MCF 10A (cell line): ENCODE results near the gene CDH3. TPM values are rescaled to one million over a fixed set of nuclear protein-coding genes. Genes with fewer than 3 reads are reported as not detected.
A peak's percentile ranks its signal among the peaks of the same experiment; 100 is the strongest.

Experiments
- BruUV-seq: library from RNA; stranded (reverse); fragments of 400-500 nt; replicated peaks from 2 replicates; lab custom pipeline; 2021; lab: Mats Ljungman, UMichigan
- CTCF ChIA-PET: fragments of 300-600 bp; sonication (Branson Sonifier 250); formaldehyde crosslinking; extraction: SDS; loops from one replicate; lab custom pipeline; 2021; ENCODE audit warnings: antibody characterized with exemption, inconsistent platforms; lab: Yijun Ruan, JAX
- POLR2A ChIA-PET: fragments of 300-600, 350-650 bp; sonication (Branson Sonifier 250); formaldehyde crosslinking; extraction: SDS; loops from one replicate; lab custom pipeline; 2020; ENCODE audit warnings: antibody characterized with exemption, inconsistent platforms; lab: Yijun Ruan, JAX
- DNase-seq: peaks from one replicate; pipeline ENCODE4 v3.0.0-alpha.2; 2018; ENCODE audit not compliant: unreplicated experiment
- H3K27ac Mint-ChIP-seq: one replicate; pipeline ENCODE4 v1.8.0; 2022; ENCODE audit warnings: mild to moderate bottlenecking, low read depth, mixed read lengths; ENCODE audit not compliant: unreplicated experiment
- H3K27me3 Mint-ChIP-seq: one replicate; pipeline ENCODE4 v1.8.0; 2022; ENCODE audit warnings: mixed read lengths; ENCODE audit not compliant: insufficient read depth, unreplicated experiment
- H3K36me3 Mint-ChIP-seq: one replicate; pipeline ENCODE4 v1.8.0; 2022; ENCODE audit warnings: mild to moderate bottlenecking, moderate library complexity, mixed read lengths; ENCODE audit not compliant: insufficient read depth, unreplicated experiment
- H3K4me1 Mint-ChIP-seq: one replicate; pipeline ENCODE4 v1.8.0; 2022; ENCODE audit warnings: mixed read lengths; ENCODE audit not compliant: insufficient read depth, unreplicated experiment
- H3K4me3 Mint-ChIP-seq: one replicate; pipeline ENCODE4 v1.8.0; 2022; ENCODE audit warnings: mild to moderate bottlenecking, moderate library complexity, mixed read lengths; ENCODE audit not compliant: unreplicated experiment
- H3K9me3 Mint-ChIP-seq: one replicate; pipeline ENCODE4 v1.8.0; 2022; ENCODE audit warnings: mixed read lengths; ENCODE audit not compliant: unreplicated experiment
- CTCF ChIP-seq: fragments of 200-600 bp; IDR thresholded peaks from one replicate; pipeline ENCODE4 v1.8.0; 2022; ENCODE audit warnings: antibody characterized with exemption, mild to moderate bottlenecking; ENCODE audit not compliant: unreplicated experiment
- intact Hi-C: fragments of 100-400 bp; cut with micrococcal nuclease; formaldehyde crosslinking; loops from 2 replicates; pipeline ENCODE4 v1.14.1; 2022
- total RNA-seq: library from RNA; stranded (reverse); gene quantifications from 2 replicates; pipeline ENCODE4 v1.2.3, GENCODE V29; 2022

Gene CDH3
- total RNA-seq, 1 experiment from 2014 or later: 107 TPM

DNA sequence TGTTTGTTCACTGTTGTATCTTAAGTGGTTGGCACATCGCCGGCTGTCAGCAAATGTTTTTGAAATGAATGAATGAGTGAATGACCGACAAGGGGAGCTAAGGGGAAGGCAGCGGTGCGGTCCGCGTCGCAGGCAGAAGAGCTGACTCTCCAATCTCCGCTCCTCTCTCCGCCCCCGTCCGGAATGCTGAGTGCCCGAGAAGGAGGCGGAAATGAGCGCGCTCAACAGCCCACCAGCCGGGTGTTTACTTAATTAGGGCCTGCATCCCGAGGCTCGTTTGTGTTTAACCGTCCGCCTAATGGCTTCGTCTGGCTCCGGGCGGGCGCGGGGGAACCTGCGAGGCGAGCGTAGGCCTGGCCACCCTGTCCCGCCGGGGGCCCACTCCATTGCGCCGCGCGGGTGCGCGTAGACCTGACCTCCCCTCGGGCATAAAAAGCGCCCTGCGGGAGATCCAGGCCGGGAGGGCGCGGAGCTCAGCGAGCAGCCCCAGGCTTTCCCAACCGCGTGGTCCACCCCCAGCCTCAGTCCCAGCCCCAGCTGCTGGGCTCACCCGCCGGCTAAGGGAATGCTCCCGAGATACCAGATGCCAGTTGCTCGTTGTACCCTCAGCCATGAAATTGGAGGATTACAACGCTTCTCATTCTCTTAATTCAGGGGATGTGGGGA lies 2.5 kb upstream of the CDH3 start:
- Mint-ChIP-seq H3K9me3 (no peaks in the 10 kb centered on the region), H3K4me3 (no peak overlapping the region)

GRCh38 chr16:68643227-68643626 lies 1.9 kb upstream of the CDH3 start:
- Mint-ChIP-seq H3K4me1 (peaks cover 21% of the 10 kb centered on the region), H3K36me3 (peaks cover 6% of the 10 kb centered on the region), H3K27ac (no peak overlapping the region), H3K4me3 (no peak overlapping the region), H3K9me3 (no peaks in the 10 kb centered on the region), H3K27me3 (no peaks in the 10 kb centered on the region)
- no peak for TF ChIP-seq CTCF
- DNase-seq: no peak
- BruUV-seq: no TSS peak
- CTCF ChIA-PET: interaction anchor here (2.3 kb wide), 1 partner anchor 52 kb away, joined by 11 read pairs; no protein-coding TSS in a partner anchor
- intact Hi-C loops: no loop called here
- POLR2A ChIA-PET: interaction anchor here (0.7 to 8.9 kb wide), 7 partner anchors 7 to 52 kb away, joined by 3 to 162 read pairs (median 18); no protein-coding TSS in a partner anchor

More for the DNA sequence above, 2.5 kb upstream of the CDH3 start:
- H3K27me3 Mint-ChIP-seq: no peaks in the 10 kb centered on the region
- H3K27ac Mint-ChIP-seq: no peak overlapping the region
- intact Hi-C loops: no loop called here
- ChIA-PET CTCF (interaction anchor here (0.6 to 1.4 kb wide), 2 partner anchors 42 to 52 kb away, joined by 3 to 4 read pairs; no protein-coding TSS in a partner anchor), POLR2A (interaction anchor here (0.7 to 8.9 kb wide), 2 partner anchors 16 to 37 kb away, joined by 3 to 162 read pairs; no protein-coding TSS in a partner anchor)
- peaks cover 21% of the 10 kb centered on the region for H3K4me1 Mint-ChIP-seq
- no peak for DNase-seq
- H3K36me3 Mint-ChIP-seq: peaks cover 6% of the 10 kb centered on the region
- no TSS peak for BruUV-seq
- no peak for TF ChIP-seq CTCF

DNA sequence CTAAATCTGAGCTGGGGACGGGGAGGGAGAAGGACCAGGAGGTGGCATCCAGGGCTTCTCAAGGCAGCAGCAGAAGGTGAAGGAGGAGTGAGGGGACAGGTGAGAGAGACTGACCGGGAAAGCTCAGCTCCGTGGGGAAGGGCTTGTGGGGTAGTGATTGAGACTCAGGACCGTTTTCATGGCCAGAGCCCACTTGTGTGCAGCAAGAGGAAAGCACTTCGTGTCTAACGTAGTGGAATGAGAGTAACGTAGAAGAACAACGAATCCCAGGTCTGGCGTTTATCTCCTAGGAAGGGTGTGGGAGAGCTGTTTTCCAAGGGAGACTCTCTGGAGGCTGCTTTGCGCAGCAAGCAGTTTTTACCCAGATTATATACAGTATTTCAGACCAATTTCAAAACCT lies 1.3 kb upstream of the CDH3 start:
- POLR2A ChIA-PET: interaction anchor here (0.7 to 8.9 kb wide), 14 partner anchors 8 to 406 kb away, joined by 3 to 162 read pairs (median 12); no protein-coding TSS in a partner anchor
- Mint-ChIP-seq H3K36me3 (peaks cover 6% of the 10 kb centered on the region), H3K27me3 (no peaks in the 10 kb centered on the region), H3K9me3 (no peaks in the 10 kb centered on the region), H3K27ac (no peak overlapping the region), H3K4me1 (peaks cover 21% of the 10 kb centered on the region), H3K4me3 (peak overlapping the region; percentile 89)
- DNase-seq: no peak
- CTCF ChIA-PET: interaction anchor here (0.8 to 2.3 kb wide), 3 partner anchors 47 to 204 kb away, joined by 4 to 11 read pairs (median 8); no protein-coding TSS in a partner anchor
- no TSS peak for BruUV-seq
- TF ChIP-seq CTCF: no peak
- intact Hi-C loops: no loop called here

GRCh38 chr16:68644296-68644695 lies 814 bp upstream of the CDH3 start:
- Mint-ChIP-seq H3K27me3 (no peaks in the 10 kb centered on the region), H3K4me1 (peaks cover 21% of the 10 kb centered on the region), H3K4me3 (peak overlapping the region; percentile 89), H3K36me3 (peaks cover 9% of the 10 kb centered on the region), H3K9me3 (no peaks in the 10 kb centered on the region), H3K27ac (peak overlapping the region; percentile 70)
- CTCF ChIA-PET: interaction anchor here (0.6 to 2.3 kb wide), 8 partner anchors 9 to 203 kb away, joined by 3 to 11 read pairs (median 4); no protein-coding TSS in a partner anchor
- intact Hi-C loops: no loop called here
- DNase-seq: peak; percentile 49
- BruUV-seq: no TSS peak
- POLR2A ChIA-PET: interaction anchor here (0.6 to 8.9 kb wide), 22 partner anchors 8 to 641 kb away, joined by 3 to 162 read pairs (median 5); no protein-coding TSS in a partner anchor
- TF ChIP-seq CTCF: no peak
